Uterus (tissue), 3 donors: ENCODE results near the gene MTCL3.

Experiments used
- DNase-seq, 2 donors: peaks; one replicate each; pipeline ENCODE4 v3.0.0-alpha.2; 2019 to 2020
- H3K27ac ChIP-seq, 2 donors: fragments of 200-600 bp; sonication (generic); 1 replicate in 1 of 2; 2 replicates in 1 of 2; pipeline ENCODE4 v1.5.1; 2016 to 2018
- H3K27me3 ChIP-seq, 2 donors: fragments of 200-600 bp; sonication (generic); one replicate each; pipeline ENCODE4 v1.5.1; 2018 to 2019; ENCODE audit warnings: control low read depth in 1 of 2
- H3K36me3 ChIP-seq, 2 donors: fragments of 200-600 bp; sonication (generic); one replicate each; pipeline ENCODE4 v1.5.1; 2019; ENCODE audit warnings: control low read depth in 1 of 2
- H3K4me1 ChIP-seq, 2 donors: fragments of 200-600 bp; sonication (generic); one replicate each; pipeline ENCODE4 v1.5.1; 2018 to 2019; ENCODE audit warnings: control low read depth in 1 of 2
- H3K4me3 ChIP-seq, 2 donors: fragments of 200-600 bp; sonication (generic); 1 replicate in 1 of 2; 2 replicates in 1 of 2; pipeline ENCODE4 v1.5.1; 2018 to 2019; ENCODE audit warnings: mild to moderate bottlenecking in 1 of 2
- H3K9me3 ChIP-seq, 2 donors: fragments of 200-600 bp; sonication (generic); one replicate each; pipeline ENCODE4 v1.5.1; 2019; ENCODE audit warnings: control low read depth in 1 of 2
- POLR2A ChIP-seq, 2 donors: fragments of 450-650 bp; IDR thresholded peaks; one replicate each; pipeline ENCODE4 v1.6.1; 2016; ENCODE audit warnings: antibody characterized with exemption in 2 of 2, mild to moderate bottlenecking in 1 of 2, moderate library complexity in 1 of 2
- intact Hi-C: fragments of 100-400 bp; cut with DNase I; formaldehyde crosslinking; loops from one replicate; pipeline ENCODE4 v1.15.1; 2023; ENCODE audit warnings: low total_unique reads
- TF ChIP-seq, protein P1 (sequence below), 4 experiments: fragments of 200-600 bp in 2 of 4; fragments of 450-650 bp in 2 of 4; sonication (generic) in 2 of 4; IDR thresholded peaks; one replicate each; pipeline ENCODE4 v1.5.1; 2016 to 2019; ENCODE audit warnings: antibody characterized with exemption in 4 of 4, mild to moderate bottlenecking in 2 of 4, moderate library complexity in 1 of 4
- donor health status: DM: yes; HTN: yes; CAD: no.

Gene MTCL3

GRCh38 chr6:127561660-127562059 lies 42.5 kb upstream of the MTCL3 start:
- no peak overlapping the region for H3K4me3 ChIP-seq
- H3K9me3 ChIP-seq: no peaks in the 10 kb centered on the region
- no peaks in the 10 kb centered on the region for H3K27me3 ChIP-seq
- TF ChIP-seq, protein P1, sequence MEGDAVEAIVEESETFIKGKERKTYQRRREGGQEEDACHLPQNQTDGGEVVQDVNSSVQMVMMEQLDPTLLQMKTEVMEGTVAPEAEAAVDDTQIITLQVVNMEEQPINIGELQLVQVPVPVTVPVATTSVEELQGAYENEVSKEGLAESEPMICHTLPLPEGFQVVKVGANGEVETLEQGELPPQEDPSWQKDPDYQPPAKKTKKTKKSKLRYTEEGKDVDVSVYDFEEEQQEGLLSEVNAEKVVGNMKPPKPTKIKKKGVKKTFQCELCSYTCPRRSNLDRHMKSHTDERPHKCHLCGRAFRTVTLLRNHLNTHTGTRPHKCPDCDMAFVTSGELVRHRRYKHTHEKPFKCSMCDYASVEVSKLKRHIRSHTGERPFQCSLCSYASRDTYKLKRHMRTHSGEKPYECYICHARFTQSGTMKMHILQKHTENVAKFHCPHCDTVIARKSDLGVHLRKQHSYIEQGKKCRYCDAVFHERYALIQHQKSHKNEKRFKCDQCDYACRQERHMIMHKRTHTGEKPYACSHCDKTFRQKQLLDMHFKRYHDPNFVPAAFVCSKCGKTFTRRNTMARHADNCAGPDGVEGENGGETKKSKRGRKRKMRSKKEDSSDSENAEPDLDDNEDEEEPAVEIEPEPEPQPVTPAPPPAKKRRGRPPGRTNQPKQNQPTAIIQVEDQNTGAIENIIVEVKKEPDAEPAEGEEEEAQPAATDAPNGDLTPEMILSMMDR (IDR thresholded peaks at IDR 0.05): no peak
- TF ChIP-seq POLR2A (IDR thresholded peaks at IDR 0.05): no peak
- DNase-seq: no peak
- no peaks in the 10 kb centered on the region for H3K4me1 ChIP-seq
- H3K36me3 ChIP-seq: no peaks in the 10 kb centered on the region
- no peak overlapping the region for H3K27ac ChIP-seq
- intact Hi-C loops: no loop called here

- no peaks in the 10 kb centered on the region for H3K27me3 ChIP-seq
- no peaks in the 10 kb centered on the region for H3K4me1 ChIP-seq
- H3K4me3 ChIP-seq: no peak overlapping the region
- H3K27ac ChIP-seq: no peak overlapping the region
- TF ChIP-seq, protein P1 (IDR thresholded peaks at IDR 0.05): no peak
- no peak for TF ChIP-seq POLR2A (IDR thresholded peaks at IDR 0.05)
- DNase-seq: no peak
- no peaks in the 10 kb centered on the region for H3K9me3 ChIP-seq
- H3K36me3 ChIP-seq: no peaks in the 10 kb centered on the region
- intact Hi-C loops: no loop called here
These were observed 35.4 kb upstream of the MTCL3 start for GRCh38 chr6:127554435-127555006.

- DNase-seq: no peak
- intact Hi-C loops: no loop called here
- no peaks in the 10 kb centered on the region for H3K27me3 ChIP-seq
- H3K4me1 ChIP-seq: no peaks in the 10 kb centered on the region
- H3K4me3 ChIP-seq: no peak overlapping the region
- no peak for TF ChIP-seq POLR2A (IDR thresholded peaks at IDR 0.05)
- TF ChIP-seq, protein P1 (IDR thresholded peaks at IDR 0.05): no peak
- H3K36me3 ChIP-seq: no peaks in the 10 kb centered on the region
- no peak overlapping the region for H3K27ac ChIP-seq
- no peaks in the 10 kb centered on the region for H3K9me3 ChIP-seq
These were observed 31.3 kb upstream of the MTCL3 start for GRCh38 chr6:127550403-127550802.

GRCh38 chr6:127547904-127548649 lies 28.9 kb upstream of the MTCL3 start:
- no peak for TF ChIP-seq POLR2A (IDR thresholded peaks at IDR 0.05)
- TF ChIP-seq, protein P1 (IDR thresholded peaks at IDR 0.05): no peak

DNA sequence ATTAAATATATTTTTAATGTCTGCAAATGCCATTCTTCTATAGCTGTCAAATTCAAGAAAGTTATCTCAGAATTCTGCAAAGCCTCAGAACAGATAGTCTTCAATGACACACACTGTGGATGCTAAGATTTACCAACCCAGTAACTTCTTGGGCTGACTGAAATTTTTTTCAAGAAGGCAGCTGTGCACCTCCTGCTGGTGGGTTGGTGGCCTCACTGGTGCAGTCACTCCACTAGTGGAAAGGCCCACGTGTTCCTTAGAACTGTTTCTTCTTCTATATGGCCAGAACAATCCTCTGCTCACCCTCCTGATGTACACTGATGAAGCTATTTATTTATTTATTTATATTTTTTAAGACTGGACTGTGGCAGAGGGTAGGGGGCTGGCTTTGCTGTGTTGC lies 28.1 kb upstream of the MTCL3 start:
- Histone ChIP-seq H3K27ac (no peak overlapping the region), H3K9me3 (no peaks in the 10 kb centered on the region), H3K36me3 (no peaks in the 10 kb centered on the region), H3K4me1 (no peaks in the 10 kb centered on the region), H3K27me3 (no peaks in the 10 kb centered on the region), H3K4me3 (no peak overlapping the region)
- no peak for DNase-seq
- TF ChIP-seq, protein P1 (IDR thresholded peaks at IDR 0.05): no peak
- no peak for TF ChIP-seq POLR2A (IDR thresholded peaks at IDR 0.05)
- intact Hi-C loops: no loop called here

More at GRCh38 chr6:127547904-127548649, 28.9 kb upstream of the MTCL3 start:
- Histone ChIP-seq H3K36me3 (no peaks in the 10 kb centered on the region), H3K9me3 (no peaks in the 10 kb centered on the region), H3K27ac (no peak overlapping the region), H3K4me3 (no peak overlapping the region), H3K27me3 (no peaks in the 10 kb centered on the region), H3K4me1 (no peaks in the 10 kb centered on the region)
- intact Hi-C loops: no loop called here
- no peak for DNase-seq
